Measurements from ENCODE around the gene THEM4.

- TF ChIP-seq CTCF (IDR thresholded peaks at IDR 0.05; ENCODE audit: poor library complexity) (no peak), EZH2 (IDR thresholded peaks at IDR 0.05; ENCODE audit: borderline replicate concordance) (no peak), EZH2phosphoT487 (IDR thresholded peaks at IDR 0.05; ENCODE audit: low read depth, severe bottlenecking, unreplicated experiment) (no peak)
Observed at GRCh38 chr1:151832318-151832980, 76.9 kb downstream of the THEM4 start.

Data from hepatocyte (in vitro differentiated cells).